ENCODE measurements around the gene YKT6.

Gene YKT6

DNA sequence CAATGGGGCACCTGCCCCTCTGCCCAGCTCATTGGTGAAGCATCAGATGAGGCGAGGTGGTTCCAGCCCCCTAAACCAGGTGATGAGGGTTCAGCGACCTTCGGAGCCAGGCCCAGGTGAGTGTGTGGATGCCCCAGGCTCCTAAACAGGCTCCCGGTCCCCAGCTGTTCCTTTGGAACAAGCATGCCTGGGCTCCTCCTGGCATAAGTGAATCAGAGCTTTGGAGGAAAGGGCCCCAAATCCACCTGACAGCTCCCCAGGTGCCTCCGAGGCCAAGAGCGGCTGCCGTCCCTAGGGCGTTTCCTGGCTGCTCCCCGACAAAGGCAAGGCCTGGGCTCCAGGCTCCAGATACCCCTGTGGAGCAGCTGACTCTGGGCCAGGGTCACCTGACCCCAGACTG lies 61.3 kb downstream of the YKT6 start:
- DNase-seq, result no peak

GRCh38 chr7:44263326-44264082 lies 62.7 kb downstream of the YKT6 start:
- DNase-seq, result no peak
